NCI-H1417 treated with DMSO at 0.1 percent for 48 hours (cell line): ENCODE results near the gene STK24.
A peak's percentile ranks its signal among the peaks of the same experiment; 100 is the strongest.
"Not testable (repeated sequence)": the region's sequence is repeated elsewhere in the genome, so short reads cannot be mapped to it uniquely, and the experiment has no call there.

Experiments
- DNase-seq: peaks from one replicate; lab custom pipeline; 2025; lab: John Stamatoyannopoulos, UW

Gene STK24

GRCh38 chr13:98581971-98582702, 5.2 kb upstream of the STK24 start:
- DNase-seq, result no peak

GRCh38 chr13:98581381-98581780, 4.5 kb upstream of the STK24 start:
- no peak for DNase-seq

- DNase-seq, result no peak
Observed at GRCh38 chr13:98580420-98580819, 3.5 kb upstream of the STK24 start.

GRCh38 chr13:98577836-98578285, 954 bp upstream of the STK24 start:
- DNase-seq, result no peak

- DNase-seq, result no peak
Observed at GRCh38 chr13:98576200-98576945, 534 bp downstream of the STK24 start.

- DNase-seq, result no peak
Observed at GRCh38 chr13:98575904-98576199, 1.1 kb downstream of the STK24 start.

- no peak for DNase-seq
Observed at GRCh38 chr13:98575009-98575903, 1.7 kb downstream of the STK24 start.

GRCh38 chr13:98571955-98572662, 4.8 kb downstream of the STK24 start:
- peak; percentile 51 for DNase-seq

GRCh38 chr13:98570929-98571372, 6.0 kb downstream of the STK24 start:
- no peak for DNase-seq

- DNase-seq, result not testable (repeated sequence)
Observed at GRCh38 chr13:98569494-98570367, 7.2 kb downstream of the STK24 start.

- DNase-seq, result no peak
Observed at GRCh38 chr13:98568918-98569317, 8.0 kb downstream of the STK24 start.

GRCh38 chr13:98567140-98567539, 9.8 kb downstream of the STK24 start:
- no peak for DNase-seq

- DNase-seq, result no peak
Observed at GRCh38 chr13:98565726-98566565, 11.0 kb downstream of the STK24 start.

GRCh38 chr13:98564204-98564603, 12.7 kb downstream of the STK24 start:
- DNase-seq, result no peak

- DNase-seq, result no peak
Observed at GRCh38 chr13:98563071-98563470, 13.8 kb downstream of the STK24 start.

GRCh38 chr13:98559169-98559568, 17.7 kb downstream of the STK24 start:
- no peak for DNase-seq

GRCh38 chr13:98557937-98558792, 18.7 kb downstream of the STK24 start:
- no peak for DNase-seq

GRCh38 chr13:98556968-98557631, 19.8 kb downstream of the STK24 start:
- DNase-seq, result no peak
